ENCODE results near the gene LIPM.
A peak's percentile ranks its signal among the peaks of the same experiment; 100 is the strongest.

The LIPM gene

DNA sequence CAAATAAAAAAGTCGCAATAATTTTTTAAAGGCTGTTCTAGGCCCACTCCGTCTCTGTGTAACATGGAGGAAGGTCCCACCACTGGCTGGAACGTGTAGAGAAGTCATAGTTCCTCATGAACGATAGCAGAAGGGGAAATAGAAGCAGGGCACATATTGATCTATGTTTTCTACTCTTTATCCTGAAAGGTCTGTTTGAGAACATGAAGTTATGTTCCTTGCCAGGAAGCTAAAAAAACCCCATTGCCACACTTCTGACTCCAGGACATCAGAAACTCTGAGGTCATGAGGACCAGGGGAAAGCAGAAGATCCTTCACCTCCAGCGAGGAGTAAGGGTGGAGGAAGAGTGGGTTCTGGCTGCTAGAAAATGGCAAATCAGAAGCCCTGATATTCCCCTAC lies 38.4 kb downstream of the LIPM start:
- DNase-seq: no peak

DNA sequence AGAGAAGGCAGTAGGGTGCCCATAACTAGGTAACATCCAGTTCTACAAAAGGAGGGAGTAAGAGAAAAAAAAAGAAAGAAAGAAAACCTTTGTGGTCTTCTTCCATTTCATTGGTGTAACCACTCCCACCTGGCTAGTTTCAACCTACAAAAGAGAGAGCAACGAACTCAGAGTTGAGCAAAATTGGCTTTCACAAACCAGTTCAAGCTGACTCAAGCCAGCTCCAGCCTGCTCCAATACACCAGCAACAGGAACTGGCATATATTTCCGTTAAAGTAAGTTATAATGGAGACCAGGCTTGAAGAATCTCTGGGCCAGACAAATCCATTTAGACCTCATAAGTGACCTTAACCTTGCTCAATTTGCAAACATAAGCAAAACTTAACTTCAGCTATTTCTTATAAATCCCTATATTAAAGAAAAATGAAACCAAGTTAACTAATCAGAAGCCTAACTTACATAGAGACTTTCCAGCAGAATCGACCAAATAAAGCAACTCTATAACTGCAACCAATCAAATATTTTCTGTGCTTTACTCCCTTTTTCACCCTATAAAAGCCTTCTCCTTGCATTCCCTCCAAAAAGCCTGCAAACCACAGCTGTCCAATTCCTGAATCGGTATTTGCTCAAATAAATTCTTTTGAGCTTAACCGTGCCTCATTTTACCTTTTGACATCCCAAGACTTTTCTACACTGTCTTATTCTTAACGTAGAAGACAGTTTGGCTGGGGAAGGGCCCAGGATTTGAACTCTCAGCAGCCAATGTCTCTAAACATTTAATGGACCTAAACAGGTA lies 39.0 kb downstream of the LIPM start:
- no peak for DNase-seq

DNA sequence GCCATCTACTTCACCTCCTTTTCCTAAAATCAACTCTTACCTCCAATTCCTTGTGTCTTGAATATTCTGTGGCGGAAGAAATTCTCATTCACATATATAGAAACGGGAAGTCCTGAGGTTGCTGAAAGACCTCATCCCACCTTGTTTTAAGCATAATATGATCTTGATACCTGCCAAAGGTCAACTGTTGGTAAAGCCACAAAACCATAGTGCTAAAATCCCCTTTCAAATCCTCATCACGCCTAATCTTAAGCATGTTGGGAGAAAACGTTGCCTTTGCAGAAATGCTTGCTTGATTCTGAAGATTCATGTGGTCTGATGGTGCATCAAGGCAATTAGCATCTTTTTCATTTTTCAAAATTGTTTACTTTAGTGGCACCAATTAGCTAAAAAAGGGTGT lies 40.6 kb downstream of the LIPM start:
- DNase-seq: no peak

DNA sequence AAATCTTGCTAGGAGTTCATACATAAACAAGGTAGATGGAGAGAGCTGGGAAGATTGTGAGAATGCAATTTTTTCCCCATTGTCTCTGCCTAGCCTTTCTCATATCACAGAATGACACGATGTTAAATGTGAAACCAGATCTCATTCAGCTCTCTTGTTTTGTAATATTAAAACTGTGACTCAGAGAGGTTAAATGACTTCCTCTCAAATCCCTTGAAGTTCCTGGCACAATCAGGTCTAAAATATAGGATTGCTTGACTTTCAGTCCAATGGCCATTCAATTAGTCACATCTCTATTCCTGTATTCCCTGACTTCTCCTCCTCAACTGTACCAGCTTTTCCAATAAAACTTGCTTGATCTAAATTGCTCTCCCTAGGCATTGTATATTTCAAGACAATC lies 46.0 kb downstream of the LIPM start:
- DNase-seq: no peak

DNA sequence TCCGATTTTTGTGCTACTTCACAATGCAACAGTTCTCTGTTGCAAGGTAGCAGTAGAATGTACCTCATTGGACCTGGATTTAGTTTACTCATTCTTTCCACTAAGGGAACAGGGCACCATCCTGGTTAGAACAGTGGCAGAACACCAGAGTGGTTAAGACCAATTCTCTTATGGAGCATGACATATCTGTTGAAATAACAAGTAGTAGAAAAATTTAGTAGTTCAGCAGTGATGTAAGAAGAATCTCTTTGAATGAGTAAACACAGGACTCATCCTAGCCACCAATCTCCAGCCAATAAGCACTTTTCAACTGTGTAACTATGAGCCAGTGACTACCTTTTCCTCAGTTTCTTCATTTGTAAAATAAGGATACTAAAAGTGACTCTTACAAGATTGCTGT lies 46.7 kb downstream of the LIPM start:
- no peak for DNase-seq

DNA sequence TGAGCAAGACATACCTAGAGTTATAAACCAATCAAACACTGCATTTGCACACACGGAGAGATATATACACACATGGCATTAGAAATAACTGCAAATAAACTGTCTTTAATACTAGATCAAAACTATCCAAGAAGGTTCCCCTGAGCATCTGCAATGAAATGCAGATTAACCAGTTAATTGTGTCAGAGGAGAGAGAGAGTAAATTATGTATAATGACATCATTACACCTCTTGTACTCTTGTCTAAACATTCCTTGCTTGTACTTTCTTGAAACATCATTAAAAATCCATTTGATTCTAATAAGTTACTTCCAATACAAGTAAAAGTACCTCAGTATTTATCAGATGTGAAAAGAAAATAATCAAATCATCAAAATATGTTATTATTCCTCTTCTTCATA lies 48.2 kb downstream of the LIPM start:
- no peak for DNase-seq

DNA sequence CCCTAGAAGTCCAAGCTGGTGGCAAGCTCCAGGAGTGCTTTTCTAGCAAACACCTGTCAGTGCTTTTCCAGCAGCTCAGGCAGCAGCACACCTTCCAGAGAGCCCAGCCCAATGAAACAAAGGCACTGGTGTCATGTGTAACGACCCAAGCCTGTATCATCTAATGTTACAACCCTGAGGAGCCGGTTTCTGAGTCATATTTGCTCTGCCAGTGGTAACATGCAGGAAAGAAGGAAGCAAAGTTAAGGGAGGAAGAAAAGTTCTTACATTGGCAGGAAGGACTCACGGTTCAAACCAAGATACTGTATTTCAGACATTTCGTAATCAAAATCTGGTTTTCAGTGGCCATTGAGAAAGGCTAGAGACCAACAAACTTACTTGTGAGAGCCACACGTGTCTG lies 49.2 kb downstream of the LIPM start, which contains the start of gene ANKRD22:
TSS of gene ANKRD22 (minus strand) at position 139 of the 400 bp plus-strand sequence. CDS start 237 bp downstream, outside the sequence.
- DNase-seq: peak in 1 of 2 experiments; percentile 4

DNA sequence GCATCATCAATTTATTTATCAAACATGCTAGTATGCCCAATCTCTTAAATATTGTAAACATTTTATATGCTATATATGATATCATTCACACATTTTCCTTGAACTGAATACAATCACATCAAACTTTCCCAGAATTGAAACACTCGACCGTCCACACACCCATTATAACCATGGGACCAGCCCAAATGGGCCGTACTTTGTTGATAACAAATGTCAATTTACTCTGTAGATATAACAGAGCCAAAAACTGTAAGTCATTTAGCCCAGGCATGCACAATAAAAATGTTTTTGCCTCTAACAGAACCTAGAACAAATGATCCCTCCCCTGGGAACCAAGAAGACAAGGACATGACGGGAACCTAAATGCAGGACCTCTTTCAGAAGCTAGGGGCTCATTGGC lies 49.8 kb downstream of the LIPM start:
- DNase-seq: no peak

DNA sequence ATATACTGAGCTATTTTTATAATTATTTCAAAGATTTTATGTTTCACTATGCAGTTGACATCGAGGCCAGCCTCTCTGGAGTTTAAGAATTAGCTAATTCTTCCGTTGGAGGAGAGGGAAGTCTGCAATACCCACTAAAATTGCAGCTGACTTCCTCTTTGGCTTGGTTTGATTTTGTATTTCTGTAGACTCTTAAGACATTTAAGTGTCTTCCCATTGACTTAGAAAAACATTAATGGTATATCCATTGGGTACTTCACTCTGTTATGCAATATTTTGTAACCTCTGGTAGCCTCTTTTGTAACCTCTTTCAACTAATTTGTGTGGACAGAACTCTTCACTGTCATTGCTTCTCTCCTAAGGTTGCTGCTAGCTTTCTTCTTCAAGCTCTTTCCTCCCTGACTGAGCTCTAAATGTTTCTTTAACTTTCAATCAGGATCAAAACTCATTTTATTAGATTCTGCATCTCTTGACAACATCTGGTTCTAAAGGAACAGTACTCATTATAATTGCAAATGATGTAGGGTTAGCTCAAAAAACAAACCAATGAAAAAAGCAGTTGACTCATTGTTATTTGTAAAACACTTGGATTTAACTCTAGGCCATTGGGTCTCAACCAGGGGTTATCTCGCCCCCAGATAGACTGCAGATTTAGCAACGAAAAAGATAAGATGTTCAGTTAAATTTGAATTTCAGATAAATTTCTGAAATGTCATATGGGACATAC lies 50.8 kb downstream of the LIPM start:
- no peak for DNase-seq

DNA sequence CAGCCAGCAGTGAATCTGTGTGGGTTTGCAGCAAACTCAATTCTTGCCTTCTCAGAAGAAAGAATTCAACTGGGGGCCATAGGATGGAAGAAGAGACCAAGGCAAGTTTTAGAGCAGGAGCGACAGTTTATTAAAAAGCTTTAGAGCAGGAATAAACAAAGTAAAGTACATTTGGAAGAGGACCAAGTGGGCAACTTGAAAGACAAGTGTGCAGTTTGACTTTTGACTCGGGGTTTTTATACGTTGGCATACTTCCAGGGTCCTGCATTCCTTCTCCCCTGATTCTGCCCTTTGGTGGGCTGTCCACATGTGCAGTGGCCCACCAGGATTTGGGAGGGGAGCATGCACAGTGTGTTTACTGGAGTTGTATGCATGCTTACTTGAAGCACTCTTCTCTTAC lies 52.2 kb downstream of the LIPM start:
- DNase-seq: no peak

DNA sequence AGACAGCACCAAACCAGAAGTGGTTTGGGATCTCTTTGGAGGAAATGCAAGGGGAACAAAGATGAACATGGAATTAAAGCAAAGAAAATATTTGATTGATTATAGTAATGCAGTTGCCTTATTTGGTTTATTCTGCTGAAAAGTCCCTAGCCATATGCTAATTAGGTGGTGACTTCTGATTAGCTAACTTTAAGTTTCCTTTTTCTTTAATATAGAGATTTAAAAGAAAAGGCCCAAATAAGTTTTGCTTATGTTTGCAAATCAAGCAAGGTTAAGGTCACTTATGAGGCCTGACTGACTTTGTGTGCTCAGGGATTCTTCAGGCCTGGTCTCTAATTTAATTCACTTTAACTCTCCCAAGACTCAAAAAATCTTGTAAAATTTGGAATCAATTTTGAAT lies 55.3 kb downstream of the LIPM start:
- DNase-seq: no peak

DNA sequence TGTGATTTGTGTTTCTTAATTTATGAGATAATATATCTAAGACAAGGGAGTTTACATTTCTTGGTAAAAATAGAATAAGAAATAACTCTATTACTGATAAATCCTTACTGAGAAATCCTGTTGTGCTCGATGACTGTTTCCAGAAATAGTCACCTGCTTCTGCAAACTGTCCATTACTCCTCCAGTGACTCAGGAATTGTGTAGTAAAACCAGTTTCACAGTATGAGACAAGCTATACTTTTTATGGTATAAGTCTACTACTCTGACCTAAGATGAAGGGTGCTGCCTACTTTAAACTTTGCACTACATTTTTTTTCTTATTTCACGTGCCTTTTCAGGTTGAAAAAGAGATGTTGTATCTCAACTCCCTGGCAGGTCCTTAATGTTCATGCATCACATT lies 56.0 kb downstream of the LIPM start:
- no peak for DNase-seq

DNA sequence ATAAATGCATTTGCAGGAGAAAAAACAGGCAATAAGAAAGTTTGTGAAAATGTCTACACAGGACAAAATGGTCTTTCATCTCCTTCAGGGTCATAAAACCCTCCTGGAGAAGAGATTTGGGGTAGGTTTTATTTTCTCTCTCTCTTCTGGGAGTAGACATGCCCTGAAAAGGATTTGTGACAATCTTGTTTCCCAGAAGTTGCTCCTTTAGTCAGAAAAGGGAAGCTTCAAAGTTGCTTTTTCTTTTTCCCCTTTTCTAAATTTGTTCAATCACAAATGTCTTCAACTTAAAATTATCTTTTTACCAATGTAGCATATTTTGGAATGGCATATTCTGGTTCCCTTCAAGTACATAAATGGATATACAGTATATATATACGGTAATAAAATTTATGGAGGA lies 58.5 kb downstream of the LIPM start:
- DNase-seq: no peak

DNA sequence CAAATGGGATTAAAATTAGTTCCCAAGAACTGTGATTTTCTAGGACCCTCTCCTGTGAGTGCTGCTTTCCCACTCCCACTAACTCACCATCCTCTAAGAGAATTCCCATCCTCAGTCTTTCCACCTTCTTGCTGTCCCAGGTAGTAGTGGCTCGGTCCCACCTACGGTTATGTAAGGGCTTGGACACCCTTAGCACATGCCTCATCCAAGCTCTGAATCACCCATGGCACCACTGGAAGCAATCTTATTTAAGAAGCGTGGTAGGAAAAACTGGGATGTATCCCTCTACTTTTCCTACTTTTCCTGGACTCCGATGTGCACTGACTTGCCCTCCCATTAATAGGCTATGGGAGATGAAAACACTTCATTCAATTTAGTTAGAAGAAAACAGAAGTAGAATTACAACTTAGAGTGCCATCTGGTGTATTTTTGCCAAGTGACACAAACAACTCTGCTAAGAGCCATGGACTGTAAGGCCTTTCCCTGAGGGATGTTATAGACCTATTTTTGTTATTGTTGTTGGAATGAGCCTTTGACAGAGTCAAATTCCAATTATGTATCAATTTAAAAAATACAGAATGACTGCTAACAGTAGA lies 62.8 kb downstream of the LIPM start:
- no peak for DNase-seq

DNA sequence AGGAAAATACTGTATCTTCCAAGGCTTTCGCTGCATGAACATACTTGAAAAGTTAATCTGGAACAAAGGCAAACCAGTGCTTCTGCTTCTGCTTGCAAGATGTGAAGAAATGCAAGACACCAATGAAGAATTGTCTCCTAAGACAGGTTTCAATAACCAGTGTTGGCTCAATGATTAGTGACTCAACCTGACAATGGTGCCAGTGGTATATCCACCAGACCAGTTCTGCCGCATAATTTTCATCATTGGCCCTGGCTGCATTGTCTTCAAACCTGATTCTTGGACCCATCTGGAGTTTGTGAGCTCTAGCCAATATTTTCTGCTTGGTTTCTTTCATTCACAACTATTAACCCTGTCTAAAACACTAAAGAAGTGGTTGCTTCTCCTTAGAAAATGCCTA lies 63.9 kb downstream of the LIPM start:
- DNase-seq: no peak

DNA sequence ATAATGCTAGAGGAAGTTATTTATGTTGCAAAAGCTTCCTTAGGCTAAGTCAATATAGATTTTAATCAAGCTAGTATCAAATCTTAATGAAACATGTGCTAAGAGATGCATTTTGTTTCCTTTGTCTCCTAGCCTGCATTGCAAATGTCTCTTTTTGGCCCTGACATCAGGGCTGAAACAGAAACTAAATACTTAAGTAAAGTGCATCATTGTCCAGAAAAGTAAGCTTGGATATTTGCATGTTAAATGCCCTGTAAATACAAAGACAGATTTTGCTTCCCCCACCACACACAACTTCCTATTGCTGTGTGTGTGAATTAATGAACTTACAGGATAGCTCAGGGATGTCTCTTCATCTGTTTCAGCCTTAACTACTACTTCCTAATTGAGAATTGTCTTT lies 67.6 kb downstream of the LIPM start:
- DNase-seq: no peak
